Activated naive CD8-positive, alpha-beta T cell treated with anti-CD3 and anti-CD28 coated beads for 36 hours (primary cell): ENCODE results near the gene ALDH2. TPM values are rescaled to one million over a fixed set of nuclear protein-coding genes. Genes with fewer than 3 reads are reported as not detected.
A peak's percentile ranks its signal among the peaks of the same experiment; 100 is the strongest.

ENCODE experiments used
- DNase-seq: peaks from one replicate; pipeline ENCODE4 v3.0.0; 2021
- H3K27ac Mint-ChIP-seq: one replicate; pipeline ENCODE4 v1.8.0; 2022; ENCODE audit warnings: mild to moderate bottlenecking, moderate library complexity, mixed read lengths
- H3K27me3 Mint-ChIP-seq: one replicate; pipeline ENCODE4 v1.8.0; 2022; ENCODE audit warnings: mild to moderate bottlenecking, mixed read lengths
- H3K36me3 Mint-ChIP-seq: one replicate; pipeline ENCODE4 v1.8.0; 2021; ENCODE audit warnings: mild to moderate bottlenecking, mixed read lengths
- H3K4me1 Mint-ChIP-seq: one replicate; pipeline ENCODE4 v1.8.0; 2021; ENCODE audit warnings: mixed read lengths
- H3K4me3 Mint-ChIP-seq: one replicate; pipeline ENCODE4 v1.8.0; 2022; ENCODE audit warnings: mild to moderate bottlenecking, moderate library complexity, mixed read lengths
- H3K9me3 Mint-ChIP-seq: one replicate; pipeline ENCODE4 v1.8.0; 2022; ENCODE audit warnings: mixed read lengths
- total RNA-seq, 2 experiments: library from RNA; stranded (reverse); gene quantifications; one replicate each; pipeline ENCODE4 v1.2.3, GENCODE V29; 2021

Gene ALDH2
- total RNA-seq, 2 experiments from 2014 or later, result 1.4 to 1.6 TPM

GRCh38 chr12:111842556-111843396 lies 76.0 kb downstream of the ALDH2 start:
- peaks cover 57% of the 10 kb centered on the region for H3K36me3 Mint-ChIP-seq
- peak; percentile 51 for DNase-seq
- no peaks in the 10 kb centered on the region for H3K27me3 Mint-ChIP-seq
- H3K9me3 Mint-ChIP-seq, result no peaks in the 10 kb centered on the region
- peaks cover 33% of the 10 kb centered on the region for H3K4me1 Mint-ChIP-seq
- H3K27ac Mint-ChIP-seq, result peak overlapping the region; percentile 88
- peak overlapping the region; percentile 96 for H3K4me3 Mint-ChIP-seq

GRCh38 chr12:111846016-111846415 lies 79.3 kb downstream of the ALDH2 start:
- Mint-ChIP-seq H3K36me3 (peaks cover 54% of the 10 kb centered on the region), H3K27ac (no peak overlapping the region), H3K27me3 (no peaks in the 10 kb centered on the region), H3K4me3 (no peak overlapping the region), H3K9me3 (peaks cover 1% of the 10 kb centered on the region), H3K4me1 (peaks cover 22% of the 10 kb centered on the region)
- DNase-seq, result no peak

GRCh38 chr12:111850526-111850925 lies 83.8 kb downstream of the ALDH2 start:
- DNase-seq, result no peak
- Mint-ChIP-seq H3K36me3 (peaks cover 54% of the 10 kb centered on the region), H3K4me1 (peaks cover 19% of the 10 kb centered on the region), H3K4me3 (no peak overlapping the region), H3K27me3 (no peaks in the 10 kb centered on the region), H3K9me3 (peaks cover 1% of the 10 kb centered on the region), H3K27ac (no peak overlapping the region)

GRCh38 chr12:111858186-111858585 lies 91.5 kb downstream of the ALDH2 start:
- H3K4me3 Mint-ChIP-seq, result no peak overlapping the region
- no peak overlapping the region for H3K27ac Mint-ChIP-seq
- H3K4me1 Mint-ChIP-seq, result peaks cover 28% of the 10 kb centered on the region
- DNase-seq, result no peak
- peaks cover 36% of the 10 kb centered on the region for H3K36me3 Mint-ChIP-seq
- H3K9me3 Mint-ChIP-seq, result peaks cover 2% of the 10 kb centered on the region
- no peaks in the 10 kb centered on the region for H3K27me3 Mint-ChIP-seq

- peaks cover 2% of the 10 kb centered on the region for H3K9me3 Mint-ChIP-seq
- H3K4me1 Mint-ChIP-seq, result peaks cover 28% of the 10 kb centered on the region
Observed at GRCh38 chr12:111858778-111859177, 92.0 kb downstream of the ALDH2 start.

GRCh38 chr12:111864913-111865312 lies 98.2 kb downstream of the ALDH2 start:
- no peak overlapping the region for H3K4me3 Mint-ChIP-seq

More at GRCh38 chr12:111858778-111859177, 92.0 kb downstream of the ALDH2 start:
- H3K27me3 Mint-ChIP-seq, result no peaks in the 10 kb centered on the region
- peaks cover 36% of the 10 kb centered on the region for H3K36me3 Mint-ChIP-seq
- no peak for DNase-seq
- no peak overlapping the region for H3K4me3 Mint-ChIP-seq
- H3K27ac Mint-ChIP-seq, result no peak overlapping the region

More at GRCh38 chr12:111864913-111865312, 98.2 kb downstream of the ALDH2 start:
- Mint-ChIP-seq H3K4me1 (peaks cover 18% of the 10 kb centered on the region), H3K9me3 (no peaks in the 10 kb centered on the region), H3K27me3 (no peaks in the 10 kb centered on the region), H3K36me3 (peaks cover 6% of the 10 kb centered on the region), H3K27ac (no peak overlapping the region)
- no peak for DNase-seq

Other genes starting within 250 kb of the ALDH2 start
- gene ATXN2, start 167.6 kb upstream of the ALDH2 start, total RNA-seq, result 10 to 100 TPM; 24.8 to 30.8 TPM
- gene BRAP, start 81.0 kb upstream of the ALDH2 start, total RNA-seq, result 10 to 100 TPM; 22.4 to 23.0 TPM
- gene ACAD10, start 80.9 kb upstream of the ALDH2 start, total RNA-seq, result 10 to 100 TPM; 14.4 to 17.4 TPM
- gene MAPKAPK5, start 75.3 kb downstream of the ALDH2 start, total RNA-seq, result 10 to 100 TPM; 73.7 to 75.0 TPM
- gene TMEM116, start 246.2 kb downstream of the ALDH2 start, total RNA-seq, result 10 to 100 TPM; 10.1 to 10.5 TPM
- gene ERP29, start 246.5 kb downstream of the ALDH2 start, total RNA-seq, result 10 to 100 TPM; 79.9 to 85.6 TPM